Measurements from ENCODE around the gene LOXL1.
A peak's percentile ranks its signal among the peaks of the same experiment; 100 is the strongest.

LOXL1 gene

GRCh38 chr15:73939138-73939537, 12.9 kb downstream of the LOXL1 start:
- no peak for DNase-seq (ENCODE audit: low spot score)

- DNase-seq (ENCODE audit: low spot score), result no peak
Measured at GRCh38 chr15:73940061-73940981, 14.1 kb downstream of the LOXL1 start.

GRCh38 chr15:73941044-73941443, 14.8 kb downstream of the LOXL1 start:
- DNase-seq (ENCODE audit: low spot score), result no peak

- no peak for DNase-seq (ENCODE audit: low spot score)
Measured at GRCh38 chr15:73941449-73941848, 15.2 kb downstream of the LOXL1 start.

- DNase-seq (ENCODE audit: low spot score), result no peak
Measured at GRCh38 chr15:73941871-73942635, 15.8 kb downstream of the LOXL1 start.

GRCh38 chr15:73942751-73943270, 16.5 kb downstream of the LOXL1 start:
- no peak for DNase-seq (ENCODE audit: low spot score)

- no peak for DNase-seq (ENCODE audit: low spot score)
Measured at GRCh38 chr15:73944161-73945129, 18.2 kb downstream of the LOXL1 start.

- no peak for DNase-seq (ENCODE audit: low spot score)
Measured at GRCh38 chr15:73945130-73945508, 18.9 kb downstream of the LOXL1 start.

- DNase-seq (ENCODE audit: low spot score), result no peak
Measured at GRCh38 chr15:73946046-73946721, 19.9 kb downstream of the LOXL1 start.

GRCh38 chr15:73946795-73947370, 20.6 kb downstream of the LOXL1 start:
- DNase-seq (ENCODE audit: low spot score), result no peak

- DNase-seq (ENCODE audit: low spot score), result no peak
Measured at GRCh38 chr15:73947651-73948050, 21.4 kb downstream of the LOXL1 start.

- DNase-seq (ENCODE audit: low spot score), result no peak
Measured at GRCh38 chr15:73948396-73948795, 22.1 kb downstream of the LOXL1 start.

- DNase-seq (ENCODE audit: low spot score), result no peak
Measured at GRCh38 chr15:73948982-73949381, 22.7 kb downstream of the LOXL1 start.

GRCh38 chr15:73949496-73949895, 23.2 kb downstream of the LOXL1 start:
- no peak for DNase-seq (ENCODE audit: low spot score)

- DNase-seq (ENCODE audit: low spot score), result no peak
Measured at GRCh38 chr15:73950479-73950830, 24.2 kb downstream of the LOXL1 start.

GRCh38 chr15:73950831-73951561, 24.7 kb downstream of the LOXL1 start:
- peak; percentile 87 for DNase-seq (ENCODE audit: low spot score)

GRCh38 chr15:73951601-73952000, 25.3 kb downstream of the LOXL1 start:
- no peak for DNase-seq (ENCODE audit: low spot score)

GRCh38 chr15:73952171-73952912, 26.1 kb downstream of the LOXL1 start:
- DNase-seq (ENCODE audit: low spot score), result no peak
